ENCODE data around the gene AEBP2.

DNA sequence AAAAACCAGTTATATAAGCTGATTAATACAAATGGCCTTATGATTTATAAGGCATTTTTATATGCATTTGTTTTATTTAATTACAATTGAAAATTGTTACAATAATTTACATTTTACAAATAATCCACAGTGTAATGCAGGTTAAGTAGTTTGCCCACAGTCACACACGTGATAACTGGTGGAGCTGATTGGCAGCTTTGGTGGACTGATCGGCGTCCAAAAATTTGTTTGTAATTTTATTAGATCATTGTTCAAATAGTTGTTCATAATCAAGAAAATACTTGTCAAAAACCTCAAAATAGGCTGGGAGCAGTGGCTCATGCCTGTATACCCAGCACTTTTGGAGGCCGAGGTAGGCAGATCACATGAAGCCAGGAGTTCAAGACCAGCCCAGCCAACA, 59.7 kb downstream of the AEBP2 start:
- TF ChIP-seq CUX1 (CRISPR knock-in tag; IDR thresholded peaks at IDR 0.05) (no peak), ELF4 (CRISPR knock-in tag; IDR thresholded peaks at IDR 0.05) (no peak), TCF3 (CRISPR knock-in tag; IDR thresholded peaks at IDR 0.05) (no peak), PTBP1 (IDR thresholded peaks at IDR 0.05; ENCODE audit: low read depth, low read length) (no peak), POLR2A (conservative IDR thresholded peaks at IDR 0.05) (no peak)
- TF ChIP-seq, protein P1, sequence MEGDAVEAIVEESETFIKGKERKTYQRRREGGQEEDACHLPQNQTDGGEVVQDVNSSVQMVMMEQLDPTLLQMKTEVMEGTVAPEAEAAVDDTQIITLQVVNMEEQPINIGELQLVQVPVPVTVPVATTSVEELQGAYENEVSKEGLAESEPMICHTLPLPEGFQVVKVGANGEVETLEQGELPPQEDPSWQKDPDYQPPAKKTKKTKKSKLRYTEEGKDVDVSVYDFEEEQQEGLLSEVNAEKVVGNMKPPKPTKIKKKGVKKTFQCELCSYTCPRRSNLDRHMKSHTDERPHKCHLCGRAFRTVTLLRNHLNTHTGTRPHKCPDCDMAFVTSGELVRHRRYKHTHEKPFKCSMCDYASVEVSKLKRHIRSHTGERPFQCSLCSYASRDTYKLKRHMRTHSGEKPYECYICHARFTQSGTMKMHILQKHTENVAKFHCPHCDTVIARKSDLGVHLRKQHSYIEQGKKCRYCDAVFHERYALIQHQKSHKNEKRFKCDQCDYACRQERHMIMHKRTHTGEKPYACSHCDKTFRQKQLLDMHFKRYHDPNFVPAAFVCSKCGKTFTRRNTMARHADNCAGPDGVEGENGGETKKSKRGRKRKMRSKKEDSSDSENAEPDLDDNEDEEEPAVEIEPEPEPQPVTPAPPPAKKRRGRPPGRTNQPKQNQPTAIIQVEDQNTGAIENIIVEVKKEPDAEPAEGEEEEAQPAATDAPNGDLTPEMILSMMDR (IDR thresholded peaks at IDR 0.05 in 2 of 3, conservative IDR thresholded peaks at IDR 0.05 in 1 of 3; ENCODE audit: insufficient read depth in 2 of 3, low read depth in 1 of 3, low read length in 3 of 3): no peak

Data from K562 (cell line).